Right lobe of liver (tissue), 6 donors: ENCODE results near the gene NCOA1. TPM values are rescaled to one million over a fixed set of nuclear protein-coding genes. Genes with fewer than 3 reads are reported as not detected.
"Not testable (repeated sequence)": the region's sequence is repeated elsewhere in the genome, so short reads cannot be mapped to it uniquely, and the experiment has no call there.

ENCODE experiments used
- ATAC-seq, 4 donors: fragments of 200-7000 bp; cut with Tn5 transposase; one replicate each; pipeline ENCODE4 v1.9.1; 2020; ENCODE audit warnings: mild to moderate bottlenecking in 4 of 4, moderate library complexity in 4 of 4
- DNase-seq, 3 donors: peaks; one replicate each; pipeline ENCODE4 v3.0.0-alpha.2; 2020
- H3K27ac ChIP-seq, 3 donors: fragments of 200-600 bp; one replicate each; pipeline ENCODE4 v1.8.0; 2022
- H3K27me3 ChIP-seq, 2 donors: fragments of 200-600 bp; one replicate each; pipeline ENCODE4 v1.8.0; 2022
- H3K36me3 ChIP-seq, 4 donors: fragments of 200-600 bp; sonication (generic) in 1 of 4; one replicate each; pipeline versions ENCODE4 v1.5.1 to v1.8.0; 2017 to 2022; ENCODE audit warnings: control low read depth in 1 of 4
- H3K4me1 ChIP-seq, 4 donors: fragments of 200-600 bp; sonication (generic) in 1 of 4; one replicate each; pipeline versions ENCODE4 v1.5.1 to v1.8.0; 2017 to 2022; ENCODE audit warnings: control low read depth in 1 of 4
- H3K4me3 ChIP-seq, 3 donors: fragments of 200-600 bp; one replicate each; pipeline ENCODE4 v1.8.0; 2022
- H3K9me3 ChIP-seq, 4 donors: fragments of 200-600 bp; sonication (generic) in 1 of 4; one replicate each; pipeline versions ENCODE4 v1.5.1 to v1.8.0; 2017 to 2022; ENCODE audit warnings: control low read depth in 1 of 4
- POLR2A ChIP-seq: fragments of 450-650 bp; IDR thresholded peaks from one replicate; pipeline ENCODE4 v1.6.1; 2017; ENCODE audit warnings: antibody characterized with exemption, mild to moderate bottlenecking
- WGBS: methylation state at CpG from one replicate; pipeline ENCODE4 v1.1.6; 2018; ENCODE audit warnings: low coverage, low lambda C conversion rate; ENCODE audit not compliant: insufficient coverage; ENCODE audit errors: missing lambda C conversion rate; 5-methylcytosine and 5-hydroxymethylcytosine counted together
- intact Hi-C, 2 donors: fragments of 100-400 bp; cut with DNase I; formaldehyde crosslinking; loops; one replicate each; pipeline versions ENCODE4 v1.11.2 to v1.14.1; 2022
- total RNA-seq, 6 experiments: library from RNA; depleted of rRNA in 2 of 6; stranded (reverse); fragments of >200 nt in 2 of 6; fragmentation: NEBNext Ultra II Directional in 3 of 6; extraction: Animal tissue kit (Norgen Biotek cat#: 25700) in 3 of 6; gene quantifications; one replicate each; pipeline versions ENCODE4 v1.1.0 to v1.2.4, GENCODE V29; 2016 to 2023
- TF ChIP-seq, protein P1 (sequence below), 4 donors: fragments of 200-600 bp in 3 of 4; fragments of 450-650 bp in 1 of 4; IDR thresholded peaks; one replicate each; pipeline versions ENCODE4 v1.5.1 to v1.8.0; 2016 to 2022; ENCODE audit warnings: antibody characterized with exemption in 4 of 4, mild to moderate bottlenecking in 2 of 4
- donor health status: DM: no; HTN: yes; CAD: no.
- donor health status: DM: no; HTN: no; CAD: no.
- donor health status: DM: no; HTN: no; CAD: no.
- donor health status: DM: no; HTN: yes; CAD: no.
- donor health status: DM: no; HTN: yes; CAD: no.

NCOA1 gene
- total RNA-seq, 6 experiments from 2014 or later, result 13.5 to 18.9 (median 16.4) TPM

DNA sequence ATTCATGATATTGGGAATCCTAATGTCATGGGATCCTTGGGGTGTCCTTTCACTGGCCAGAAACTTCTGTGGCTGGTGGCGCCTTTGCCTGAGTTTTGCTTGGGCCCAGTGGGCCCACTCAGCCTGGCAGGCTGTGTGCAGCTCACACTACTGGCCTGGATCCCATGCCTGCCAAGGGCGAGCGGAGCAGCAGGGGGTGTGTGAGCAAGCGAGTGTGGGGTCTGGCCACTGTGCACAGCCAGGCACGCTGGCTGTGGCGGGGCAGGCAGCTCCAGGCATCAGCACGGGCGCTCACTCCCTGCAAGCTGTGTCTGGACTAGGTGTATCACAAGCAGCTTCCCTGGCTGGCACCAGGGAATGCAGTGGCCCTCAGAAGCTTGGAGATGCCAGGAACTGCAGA lies 74.5 kb downstream of the NCOA1 start:
- intact Hi-C loops, result no loop called here
- Histone ChIP-seq H3K36me3 (no peaks in the 10 kb centered on the region), H3K4me1 (no peaks in the 10 kb centered on the region), H3K9me3 (no peaks in the 10 kb centered on the region), H3K4me3 (no peak overlapping the region), H3K27me3 (no peaks in the 10 kb centered on the region), H3K27ac (no peak overlapping the region)
- 80% methylated on average over 1 of the region's 8 CpGs for WGBS
- TF ChIP-seq, protein P1, sequence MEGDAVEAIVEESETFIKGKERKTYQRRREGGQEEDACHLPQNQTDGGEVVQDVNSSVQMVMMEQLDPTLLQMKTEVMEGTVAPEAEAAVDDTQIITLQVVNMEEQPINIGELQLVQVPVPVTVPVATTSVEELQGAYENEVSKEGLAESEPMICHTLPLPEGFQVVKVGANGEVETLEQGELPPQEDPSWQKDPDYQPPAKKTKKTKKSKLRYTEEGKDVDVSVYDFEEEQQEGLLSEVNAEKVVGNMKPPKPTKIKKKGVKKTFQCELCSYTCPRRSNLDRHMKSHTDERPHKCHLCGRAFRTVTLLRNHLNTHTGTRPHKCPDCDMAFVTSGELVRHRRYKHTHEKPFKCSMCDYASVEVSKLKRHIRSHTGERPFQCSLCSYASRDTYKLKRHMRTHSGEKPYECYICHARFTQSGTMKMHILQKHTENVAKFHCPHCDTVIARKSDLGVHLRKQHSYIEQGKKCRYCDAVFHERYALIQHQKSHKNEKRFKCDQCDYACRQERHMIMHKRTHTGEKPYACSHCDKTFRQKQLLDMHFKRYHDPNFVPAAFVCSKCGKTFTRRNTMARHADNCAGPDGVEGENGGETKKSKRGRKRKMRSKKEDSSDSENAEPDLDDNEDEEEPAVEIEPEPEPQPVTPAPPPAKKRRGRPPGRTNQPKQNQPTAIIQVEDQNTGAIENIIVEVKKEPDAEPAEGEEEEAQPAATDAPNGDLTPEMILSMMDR (IDR thresholded peaks at IDR 0.05), result no peak
- TF ChIP-seq POLR2A, result no peak
- ATAC-seq (no peak), DNase-seq (no peak)

DNA sequence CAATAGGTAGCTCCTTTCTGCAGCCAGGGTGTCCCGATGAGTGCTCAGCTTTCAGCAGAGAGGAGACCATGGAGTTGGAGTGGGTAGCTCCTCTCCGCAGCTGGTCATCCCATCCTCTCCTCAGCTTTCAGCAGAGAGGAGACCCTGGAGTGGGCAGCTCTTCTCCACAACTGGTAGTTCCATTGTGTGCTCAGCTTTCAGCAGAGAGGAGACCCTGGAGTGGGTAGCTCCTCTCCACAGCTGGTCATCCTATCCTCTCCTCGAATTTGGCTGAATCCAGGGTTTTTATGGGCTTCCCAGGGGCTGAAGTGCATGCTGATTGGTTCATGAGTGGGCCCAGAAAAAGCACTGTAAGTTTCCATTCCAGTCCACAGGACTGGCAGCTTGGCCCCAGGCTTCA lies 75.2 kb downstream of the NCOA1 start:
- no peaks in the 10 kb centered on the region for H3K9me3 ChIP-seq
- ATAC-seq (no peak), DNase-seq (no peak)
- no peaks in the 10 kb centered on the region for H3K4me1 ChIP-seq
- intact Hi-C loops, result no loop called here
- 100% methylated on average over 2 of the region's 3 CpGs for WGBS
- no peak overlapping the region for H3K27ac ChIP-seq
- no peaks in the 10 kb centered on the region for H3K27me3 ChIP-seq
- no peak overlapping the region for H3K4me3 ChIP-seq
- TF ChIP-seq POLR2A, result no peak
- TF ChIP-seq, protein P1 (IDR thresholded peaks at IDR 0.05), result no peak
- H3K36me3 ChIP-seq, result no peaks in the 10 kb centered on the region

DNA sequence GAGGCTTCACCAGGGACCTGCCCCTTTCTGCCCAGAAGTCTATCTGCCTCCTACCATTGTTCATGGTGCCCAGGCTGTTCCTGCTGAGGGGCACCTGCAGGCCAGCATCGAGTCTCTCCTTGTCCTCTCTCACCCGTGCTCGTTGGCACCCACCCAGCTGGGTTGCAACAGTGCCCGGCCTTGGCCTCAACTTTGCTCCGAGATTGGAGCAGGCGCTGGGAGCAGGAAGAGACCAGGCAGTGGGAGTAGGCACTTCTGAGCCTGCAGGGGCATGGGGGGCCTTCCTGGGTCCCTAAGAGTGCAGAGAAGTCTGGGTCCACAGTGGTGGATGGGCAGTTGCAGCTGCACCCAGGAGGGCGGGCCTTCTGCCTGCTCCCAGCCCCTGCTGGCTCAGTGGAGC lies 75.6 kb downstream of the NCOA1 start:
- no peak overlapping the region for H3K27ac ChIP-seq
- no peaks in the 10 kb centered on the region for H3K4me1 ChIP-seq
- no peak overlapping the region for H3K4me3 ChIP-seq
- TF ChIP-seq, protein P1 (IDR thresholded peaks at IDR 0.05), result no peak
- TF ChIP-seq POLR2A, result no peak
- H3K9me3 ChIP-seq, result no peaks in the 10 kb centered on the region
- no CpG with 5 or more reads among the region's 7 CpGs for WGBS
- intact Hi-C loops, result no loop called here
- DNase-seq (no peak), ATAC-seq (peak in 1 of 4 donors; percentile 23)
- H3K36me3 ChIP-seq, result no peaks in the 10 kb centered on the region
- H3K27me3 ChIP-seq, result no peaks in the 10 kb centered on the region

DNA sequence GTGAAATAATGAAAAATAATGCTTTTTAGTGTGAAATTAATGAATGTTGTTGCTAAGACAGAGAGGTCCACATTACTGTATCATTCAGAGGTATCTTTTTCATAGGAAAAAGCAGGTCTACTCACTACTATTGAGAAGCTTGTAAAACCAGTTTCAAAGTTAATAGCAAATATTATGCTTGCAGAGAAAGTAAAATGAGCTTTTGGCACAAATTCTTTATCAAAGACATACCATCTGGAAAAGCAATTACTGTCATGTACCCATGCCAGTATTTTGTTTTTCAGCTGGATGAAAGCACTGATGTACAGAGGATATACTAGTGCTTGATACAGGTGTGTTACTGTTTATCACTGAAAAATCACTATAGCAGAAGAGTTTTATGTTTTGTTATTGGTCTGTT lies 77.5 kb downstream of the NCOA1 start:
- Histone ChIP-seq H3K4me3 (no peak overlapping the region), H3K27me3 (no peaks in the 10 kb centered on the region), H3K27ac (no peak overlapping the region), H3K4me1 (no peaks in the 10 kb centered on the region), H3K9me3 (no peaks in the 10 kb centered on the region), H3K36me3 (no peaks in the 10 kb centered on the region)
- TF ChIP-seq, protein P1 (IDR thresholded peaks at IDR 0.05), result no peak
- no peak for TF ChIP-seq POLR2A
- no peak for ATAC-seq
- intact Hi-C loops, result no loop called here
- no peak for DNase-seq

DNA sequence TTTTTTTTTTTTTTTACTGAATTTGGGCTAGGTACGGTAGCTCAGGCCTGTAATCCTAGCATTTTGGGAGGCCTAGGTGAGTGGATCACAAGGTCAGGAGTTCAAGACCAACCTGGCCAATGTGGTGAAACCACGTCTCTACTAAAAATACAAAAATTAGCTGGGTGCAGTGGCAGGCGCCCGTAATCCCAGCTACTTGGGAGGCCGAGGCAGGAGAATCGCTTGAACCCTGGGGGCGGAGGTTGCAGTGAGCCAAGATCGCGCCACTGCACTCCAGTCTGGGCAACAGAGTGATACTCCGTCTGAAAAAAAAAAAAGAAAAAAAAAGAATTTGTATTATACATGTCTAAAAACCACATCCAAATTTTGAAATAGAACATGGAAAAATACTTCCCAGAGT lies 78.5 kb downstream of the NCOA1 start:
- WGBS, result 95% methylated on average over 9 of the region's 10 CpGs
- H3K4me3 ChIP-seq, H3K36me3 ChIP-seq, intact Hi-C loops, H3K4me1 ChIP-seq, H3K27me3 ChIP-seq, H3K9me3 ChIP-seq, ATAC-seq, DNase-seq, H3K27ac ChIP-seq: not testable (repeated sequence)
